Measurements from ENCODE around the gene SLC9A7. TPM values are rescaled to one million over a fixed set of nuclear protein-coding genes. Genes with fewer than 3 reads are reported as not detected.

Gene SLC9A7
- total and polyA plus RNA-seq, 2 experiments from 2014 or later: 2.5 to 15.4 TPM

GRCh38 chrX:46792810-46793188 lies 33.9 kb upstream of the SLC9A7 start (continued):
- TF ChIP-seq, protein P1, sequence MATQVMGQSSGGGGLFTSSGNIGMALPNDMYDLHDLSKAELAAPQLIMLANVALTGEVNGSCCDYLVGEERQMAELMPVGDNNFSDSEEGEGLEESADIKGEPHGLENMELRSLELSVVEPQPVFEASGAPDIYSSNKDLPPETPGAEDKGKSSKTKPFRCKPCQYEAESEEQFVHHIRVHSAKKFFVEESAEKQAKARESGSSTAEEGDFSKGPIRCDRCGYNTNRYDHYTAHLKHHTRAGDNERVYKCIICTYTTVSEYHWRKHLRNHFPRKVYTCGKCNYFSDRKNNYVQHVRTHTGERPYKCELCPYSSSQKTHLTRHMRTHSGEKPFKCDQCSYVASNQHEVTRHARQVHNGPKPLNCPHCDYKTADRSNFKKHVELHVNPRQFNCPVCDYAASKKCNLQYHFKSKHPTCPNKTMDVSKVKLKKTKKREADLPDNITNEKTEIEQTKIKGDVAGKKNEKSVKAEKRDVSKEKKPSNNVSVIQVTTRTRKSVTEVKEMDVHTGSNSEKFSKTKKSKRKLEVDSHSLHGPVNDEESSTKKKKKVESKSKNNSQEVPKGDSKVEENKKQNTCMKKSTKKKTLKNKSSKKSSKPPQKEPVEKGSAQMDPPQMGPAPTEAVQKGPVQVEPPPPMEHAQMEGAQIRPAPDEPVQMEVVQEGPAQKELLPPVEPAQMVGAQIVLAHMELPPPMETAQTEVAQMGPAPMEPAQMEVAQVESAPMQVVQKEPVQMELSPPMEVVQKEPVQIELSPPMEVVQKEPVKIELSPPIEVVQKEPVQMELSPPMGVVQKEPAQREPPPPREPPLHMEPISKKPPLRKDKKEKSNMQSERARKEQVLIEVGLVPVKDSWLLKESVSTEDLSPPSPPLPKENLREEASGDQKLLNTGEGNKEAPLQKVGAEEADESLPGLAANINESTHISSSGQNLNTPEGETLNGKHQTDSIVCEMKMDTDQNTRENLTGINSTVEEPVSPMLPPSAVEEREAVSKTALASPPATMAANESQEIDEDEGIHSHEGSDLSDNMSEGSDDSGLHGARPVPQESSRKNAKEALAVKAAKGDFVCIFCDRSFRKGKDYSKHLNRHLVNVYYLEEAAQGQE (IDR thresholded peaks at IDR 0.05; ENCODE audit: unreplicated experiment): no peak
- no peak for TF ChIP-seq ZNF462 (CRISPR knock-in tag; IDR thresholded peaks at IDR 0.05)

GRCh38 chrX:46791927-46792809 lies 33.2 kb upstream of the SLC9A7 start:
- H2AFZ ChIP-seq: peak overlapping the region; percentile 34; the same call in 1 of the 2 replicates
- TF ChIP-seq, protein P1 (IDR thresholded peaks at IDR 0.05; ENCODE audit: unreplicated experiment): no peak
- 0 out of 2 replicates have a peak, but pooled peaks have one; percentile 19 for TF ChIP-seq CREB1 (CRISPR knock-in tag; IDR thresholded peaks at IDR 0.05; ENCODE audit: low read depth)

More at GRCh38 chrX:46791927-46792809, 33.2 kb upstream of the SLC9A7 start:
- Histone ChIP-seq H3K9me2 (ENCODE audit: insufficient read depth) (no peaks in the 10 kb centered on the region), H3K4me3 (no peak overlapping the region), H3K27me3 (ENCODE audit: insufficient read depth) (no peaks in the 10 kb centered on the region), H3F3A (replicated peaks; ENCODE audit: low read depth) (no peaks in the 10 kb centered on the region), H3K36me3 (ENCODE audit: insufficient read depth) (no peaks in the 10 kb centered on the region), H4K20me1 (replicated peaks; ENCODE audit: insufficient read depth) (no peaks in the 10 kb centered on the region), H3K4me2 (no peak overlapping the region), H3K4me1 (ENCODE audit: insufficient read depth) (peaks cover 7% of the 10 kb centered on the region; the same call in 1 of the 2 replicates), H3K27ac (ENCODE audit: low read depth) (no peak overlapping the region), H3K79me2 (replicated peaks; ENCODE audit: insufficient read depth) (no peaks in the 10 kb centered on the region)
- no peaks in the 10 kb centered on the region for H3K9me3 Mint-ChIP-seq
- no peak overlapping the region for H3K4me3 Mint-ChIP-seq
- ATAC-seq (peak; percentile 61; the same call in 2 of the 3 replicates), DNase-seq (ENCODE audit: low spot score) (peak; percentile 45)
- no peaks in the 10 kb centered on the region for H3K36me3 Mint-ChIP-seq (ENCODE audit: low read depth)
- H3K27ac Mint-ChIP-seq: no peak overlapping the region
- H3K27me3 Mint-ChIP-seq (ENCODE audit: insufficient read depth, low read depth, poor library complexity): no peaks in the 10 kb centered on the region
- peaks cover 12% of the 10 kb centered on the region; the same call in 2 of the 3 replicates for H3K4me1 Mint-ChIP-seq

Data from GM23338 (cell line).